KMS-11 (cell line): ENCODE measurements around the gene PCDH7.

Source experiments
- H2AFZ ChIP-seq: fragments of 200-600 bp; sonication (generic); 2 replicates; pipeline ENCODE4 v1.6.1; 2016; ENCODE audit warnings: antibody characterized with exemption, mixed run types, low read depth
- H3K27ac ChIP-seq: fragments of 200-600 bp; sonication (generic); 2 replicates; pipeline ENCODE4 v1.6.1; 2016; ENCODE audit warnings: mild to moderate bottlenecking, mixed run types
- H3K27me3 ChIP-seq: fragments of 200-600 bp; sonication (generic); 2 replicates; pipeline ENCODE4 v1.6.1; 2017; ENCODE audit warnings: mild to moderate bottlenecking, low read depth, mixed run types, moderate library complexity; ENCODE audit not compliant: insufficient read depth
- H3K36me3 ChIP-seq: fragments of 200-600 bp; sonication (generic); 2 replicates; pipeline ENCODE4 v1.6.1; 2017; ENCODE audit warnings: mild to moderate bottlenecking, mixed run types; ENCODE audit not compliant: insufficient read depth
- H3K4me1 ChIP-seq: fragments of 200-600 bp; sonication (generic); 2 replicates; pipeline ENCODE4 v1.6.1; 2016; ENCODE audit warnings: mild to moderate bottlenecking, low read depth, mixed run types; ENCODE audit not compliant: poor library complexity, severe bottlenecking
- H3K4me2 ChIP-seq: fragments of 200-600 bp; sonication (generic); 2 replicates; pipeline ENCODE4 v1.7.0; 2016; ENCODE audit warnings: mild to moderate bottlenecking, mixed run types
- H3K4me3 ChIP-seq: fragments of 200-600 bp; sonication (generic); IDR thresholded peaks from 2 replicates; pipeline ENCODE4 v1.6.1; 2017; ENCODE audit warnings: low read depth, low read length, mixed read lengths; ENCODE audit not compliant: insufficient read depth
- H3K79me2 ChIP-seq: fragments of 200-600 bp; sonication (generic); 2 replicates; pipeline ENCODE4 v1.6.1; 2016; ENCODE audit warnings: low read depth, mixed run types; ENCODE audit not compliant: insufficient read depth
- H3K9ac ChIP-seq: fragments of 200-600 bp; sonication (generic); 2 replicates; pipeline ENCODE4 v1.6.1; 2016; ENCODE audit warnings: mild to moderate bottlenecking, mixed run types
- H4K20me1 ChIP-seq: fragments of 200-600 bp; sonication (generic); 2 replicates; pipeline ENCODE4 v1.6.1; 2016; ENCODE audit warnings: mild to moderate bottlenecking, mixed run types; ENCODE audit not compliant: insufficient read depth
- CTCF ChIP-seq: fragments of 200-600 bp; sonication (generic); conservative IDR thresholded peaks from 2 replicates; pipeline ENCODE4 v1.6.1; 2017; ENCODE audit warnings: low read depth, mild to moderate bottlenecking, antibody characterized with exemption, low read length, moderate library complexity, mixed read lengths

Gene PCDH7

GRCh38 chr4:30776451-30776850 lies 56.3 kb downstream of the PCDH7 start:
- no peaks in the 10 kb centered on the region for H4K20me1 ChIP-seq
- H3K27ac ChIP-seq, result no peak overlapping the region
- H3K79me2 ChIP-seq, result no peaks in the 10 kb centered on the region
- H3K4me2 ChIP-seq, result no peak overlapping the region
- no peaks in the 10 kb centered on the region for H3K4me1 ChIP-seq
- no peak overlapping the region for H2AFZ ChIP-seq
- no peak overlapping the region for H3K9ac ChIP-seq
- H3K36me3 ChIP-seq, result no peaks in the 10 kb centered on the region
- H3K27me3 ChIP-seq, result no peaks in the 10 kb centered on the region
- TF ChIP-seq CTCF, result no peak
- H3K4me3 ChIP-seq, result no peak overlapping the region

- Histone ChIP-seq H3K79me2 (no peaks in the 10 kb centered on the region), H3K36me3 (no peaks in the 10 kb centered on the region), H3K4me3 (no peak overlapping the region), H3K4me2 (no peak overlapping the region), H2AFZ (no peak overlapping the region), H3K27ac (no peak overlapping the region), H3K27me3 (no peaks in the 10 kb centered on the region), H3K9ac (no peak overlapping the region), H3K4me1 (no peaks in the 10 kb centered on the region), H4K20me1 (no peaks in the 10 kb centered on the region)
- no peak for TF ChIP-seq CTCF
Observed at GRCh38 chr4:30776921-30777415, 56.8 kb downstream of the PCDH7 start.
